Measurements from ENCODE around the gene SLC7A1. TPM values are rescaled to one million over a fixed set of nuclear protein-coding genes. Genes with fewer than 3 reads are reported as not detected.

SLC7A1 gene
- total and polyA plus RNA-seq, 2 of the 4 experiments (the other 2 are of a cell fraction): 9.7 to 22.3 TPM

GRCh38 chr13:29509999-29510589, 85.4 kb downstream of the SLC7A1 start:
- WGBS, 2 experiments (ENCODE audit: extremely low coverage in 2 of 2, insufficient read length in 1 of 2): 80% methylated on average over 9 of the region's 14 CpGs; no CpG with 5 or more reads in 1 of the 2 experiments
- dilution Hi-C loops (cut with HindIII; ENCODE audit: low sequenced_read_pairs, unreplicated experiment): no loop called here
- H3K79me1 ChIP-seq (ENCODE audit: low read depth in 1 of 2, low read length in 2 of 2): 0 out of 4 replicates have a peak, but pooled peaks cover 0 to 10% of the 10 kb centered on the region in 2 experiments
- H3K18ac ChIP-seq (ENCODE audit: low read depth, low read length): no peak overlapping the region
- POLR2A ChIA-PET (ENCODE audit: unreplicated experiment): no interaction called here
- H4K20me1 ChIP-seq (ENCODE audit: insufficient read depth, low read length): peaks cover 17% of the 10 kb centered on the region
- DNase-seq: peak; percentile 57
- no peak overlapping the region for H2AK5ac ChIP-seq (ENCODE audit: low read depth, low read length)
- H3K9ac ChIP-seq (ENCODE audit: low read depth, low read length): no peak overlapping the region
- no peak overlapping the region for H4K5ac ChIP-seq (ENCODE audit: low read depth, low read length)
- peaks cover 3% of the 10 kb centered on the region; the same call in 1 of the 2 replicates for H3K9me1 ChIP-seq (ENCODE audit: insufficient read depth, low read length)
- H3K4ac ChIP-seq (ENCODE audit: low read depth, low read length): no peak overlapping the region
- peaks cover 4% of the 10 kb centered on the region for H3K4me1 ChIP-seq (ENCODE audit: control insufficient read depth, insufficient read depth, low read length)
- H2BK20ac ChIP-seq (ENCODE audit: low read depth, low read length): no peak overlapping the region
- H3K56ac ChIP-seq (ENCODE audit: extremely low read depth, insufficient read depth, low read length): no peak overlapping the region
- no peak overlapping the region for H2BK120ac ChIP-seq (ENCODE audit: low read depth, low read length)
- CTCF ChIA-PET: interaction anchor here (0.5 to 1.2 kb wide), 4 partner anchors 188 to 884 kb away, joined by 3 to 4 read pairs (median 3); no protein-coding TSS in a partner anchor
- H2AFZ ChIP-seq (replicated peaks; ENCODE audit: low read length, poor library complexity): peak overlapping the region; percentile 56
- no peak overlapping the region for H2BK5ac ChIP-seq (ENCODE audit: low read depth, low read length, poor library complexity, severe bottlenecking)
- intact Hi-C loops (cut with micrococcal nuclease): loop anchor here (2.0 to 5.0 kb wide), 3 partner anchors 253 to 412 kb away; no protein-coding TSS in a partner anchor
- in situ Hi-C loops (cut with MboI; ENCODE audit: low sequenced_read_pairs): loop anchor here (5.0 kb wide), 2 partner anchors 202 to 607 kb away; no protein-coding TSS in a partner anchor
- H3K27ac ChIP-seq (ENCODE audit: insufficient read depth, low read length): no peak overlapping the region
- H2AK9ac ChIP-seq (replicated peaks; ENCODE audit: low read depth, low read length, poor library complexity): peak overlapping the region; percentile 32
- no peaks in the 10 kb centered on the region for H3K9me3 ChIP-seq (ENCODE audit: control insufficient read depth, insufficient read depth, low read length)
- H3K4me3 ChIP-seq (ENCODE audit: insufficient read depth, low read depth, low read length): no peak overlapping the region
- H3K4me2 ChIP-seq (ENCODE audit: low read depth, low read length): no peak overlapping the region
- no peak for ATAC-seq (ENCODE audit: low read depth)
- H3K27me3 ChIP-seq (ENCODE audit: control insufficient read depth, insufficient read depth, low read length): no peaks in the 10 kb centered on the region
- no peak overlapping the region for H4K91ac ChIP-seq (ENCODE audit: insufficient read depth, low read depth, low read length)
- TF ChIP-seq RCOR1 (IDR thresholded peaks at IDR 0.05; ENCODE audit: insufficient replicate concordance, low read length) (no peak), CEBPB (IDR thresholded peaks at IDR 0.05; ENCODE audit: low read depth, low read length) (peak; percentile 79), FOS (IDR thresholded peaks at IDR 0.05; ENCODE audit: low read depth, low read length) (0 out of 2 replicates have a peak, but pooled peaks have one; percentile 12), MXI1 (IDR thresholded peaks at IDR 0.05; ENCODE audit: borderline replicate concordance, low read depth, low read length) (no peak)
- no peak overlapping the region for H3K14ac ChIP-seq (replicated peaks; ENCODE audit: low read depth, low read length)
- no TSS peak for BruUV-seq (replicated peaks)
- H3K36me3 ChIP-seq (ENCODE audit: control insufficient read depth, insufficient read depth, low read length): peaks cover 22% of the 10 kb centered on the region
- H4K8ac ChIP-seq (ENCODE audit: low read depth in 2 of 2, low read length in 2 of 2): no peak overlapping the region
- H3K23ac ChIP-seq (ENCODE audit: low read depth, low read length): no peak overlapping the region
- H2BK15ac ChIP-seq (ENCODE audit: low read depth, low read length): no peak overlapping the region
